Measurements from ENCODE around the gene RPGRIP1L.
A peak's percentile ranks its signal among the peaks of the same experiment; 100 is the strongest.
"Not testable (repeated sequence)": the region's sequence is repeated elsewhere in the genome, so short reads cannot be mapped to it uniquely, and the experiment has no call there.

Gene RPGRIP1L

GRCh38 chr16:53711390-53711789, 7.7 kb upstream of the RPGRIP1L start:
- Histone ChIP-seq H3K9me3 (ENCODE audit: control insufficient read depth, low read length) (no peaks in the 10 kb centered on the region), H3K79me2 (peaks cover 21% of the 10 kb centered on the region), H3K4me1 (peaks cover 12% of the 10 kb centered on the region), H3K27ac (no peak overlapping the region), H3K36me3 (ENCODE audit: control insufficient read depth, insufficient read depth, low read length) (no peaks in the 10 kb centered on the region), H3K9ac (no peak overlapping the region), H3K27me3 (ENCODE audit: control insufficient read depth, insufficient read depth, low read length) (no peaks in the 10 kb centered on the region), H3K4me3 (ENCODE audit: low read depth, low read length) (no peak overlapping the region), H2AFZ (no peak overlapping the region), H3K4me2 (ENCODE audit: low read length) (no peak overlapping the region)
- TF ChIP-seq, protein P1, sequence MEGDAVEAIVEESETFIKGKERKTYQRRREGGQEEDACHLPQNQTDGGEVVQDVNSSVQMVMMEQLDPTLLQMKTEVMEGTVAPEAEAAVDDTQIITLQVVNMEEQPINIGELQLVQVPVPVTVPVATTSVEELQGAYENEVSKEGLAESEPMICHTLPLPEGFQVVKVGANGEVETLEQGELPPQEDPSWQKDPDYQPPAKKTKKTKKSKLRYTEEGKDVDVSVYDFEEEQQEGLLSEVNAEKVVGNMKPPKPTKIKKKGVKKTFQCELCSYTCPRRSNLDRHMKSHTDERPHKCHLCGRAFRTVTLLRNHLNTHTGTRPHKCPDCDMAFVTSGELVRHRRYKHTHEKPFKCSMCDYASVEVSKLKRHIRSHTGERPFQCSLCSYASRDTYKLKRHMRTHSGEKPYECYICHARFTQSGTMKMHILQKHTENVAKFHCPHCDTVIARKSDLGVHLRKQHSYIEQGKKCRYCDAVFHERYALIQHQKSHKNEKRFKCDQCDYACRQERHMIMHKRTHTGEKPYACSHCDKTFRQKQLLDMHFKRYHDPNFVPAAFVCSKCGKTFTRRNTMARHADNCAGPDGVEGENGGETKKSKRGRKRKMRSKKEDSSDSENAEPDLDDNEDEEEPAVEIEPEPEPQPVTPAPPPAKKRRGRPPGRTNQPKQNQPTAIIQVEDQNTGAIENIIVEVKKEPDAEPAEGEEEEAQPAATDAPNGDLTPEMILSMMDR (IDR thresholded peaks at IDR 0.05), result no peak

DNA sequence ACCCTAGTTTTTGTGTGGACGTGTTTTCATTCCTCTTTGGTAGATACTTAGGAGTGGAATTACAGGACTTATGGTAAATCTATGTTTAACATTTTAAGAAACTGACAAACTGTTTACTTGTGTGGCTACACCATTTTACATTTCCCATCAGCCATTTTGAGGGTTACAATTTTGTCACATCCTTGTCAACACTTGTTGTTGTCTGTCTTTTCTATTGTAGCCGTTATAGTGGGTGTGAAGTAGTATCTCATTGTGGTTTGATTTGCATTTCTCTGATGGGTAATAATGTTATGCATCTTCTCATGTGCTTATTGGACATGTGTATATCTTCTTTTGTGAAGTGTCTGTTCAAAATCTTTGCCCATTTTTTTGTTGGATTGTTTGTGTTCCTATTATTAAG, 4.8 kb upstream of the RPGRIP1L start:
- Histone ChIP-seq H3K4me2 (ENCODE audit: low read length) (no peak overlapping the region), H3K9me3 (ENCODE audit: control insufficient read depth, low read length) (no peaks in the 10 kb centered on the region), H3K4me1 (peaks cover 8% of the 10 kb centered on the region), H3K79me2 (peaks cover 40% of the 10 kb centered on the region), H3K27me3 (ENCODE audit: control insufficient read depth, insufficient read depth, low read length) (no peaks in the 10 kb centered on the region), H3K9ac (no peak overlapping the region), H2AFZ (no peak overlapping the region), H3K36me3 (ENCODE audit: control insufficient read depth, insufficient read depth, low read length) (no peaks in the 10 kb centered on the region), H3K4me3 (ENCODE audit: low read depth, low read length) (no peak overlapping the region), H3K27ac (no peak overlapping the region)
- TF ChIP-seq, protein P1 (IDR thresholded peaks at IDR 0.05), result no peak

DNA sequence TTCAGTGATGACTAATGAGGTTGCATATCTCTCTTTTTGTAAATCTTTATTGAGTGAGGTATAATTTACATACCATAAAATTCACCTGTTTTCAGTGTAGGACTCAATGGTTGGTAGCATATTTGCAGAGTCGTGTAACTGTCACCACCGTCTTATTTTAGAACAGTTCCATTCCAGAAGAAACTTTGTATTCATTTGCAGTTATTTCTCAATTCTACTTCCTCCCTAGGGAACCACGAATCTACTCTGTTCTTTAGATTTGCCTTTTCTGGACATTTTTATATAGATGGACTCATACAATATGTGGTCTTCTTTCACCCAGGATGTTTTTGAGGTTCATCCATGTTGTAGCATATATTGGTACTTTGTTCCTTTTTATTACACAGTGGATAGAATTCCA, 4.0 kb upstream of the RPGRIP1L start:
- no peaks in the 10 kb centered on the region for H3K36me3 ChIP-seq (ENCODE audit: control insufficient read depth, insufficient read depth, low read length)
- TF ChIP-seq, protein P1 (IDR thresholded peaks at IDR 0.05), result no peak
- no peak overlapping the region for H3K4me2 ChIP-seq (ENCODE audit: low read length)
- no peak overlapping the region for H3K4me3 ChIP-seq (ENCODE audit: low read depth, low read length)
- peaks cover 47% of the 10 kb centered on the region for H3K79me2 ChIP-seq
- no peak overlapping the region for H2AFZ ChIP-seq
- peaks cover 8% of the 10 kb centered on the region for H3K4me1 ChIP-seq
- H3K9ac ChIP-seq, result no peak overlapping the region
- no peak overlapping the region for H3K27ac ChIP-seq
- H3K27me3 ChIP-seq (ENCODE audit: control insufficient read depth, insufficient read depth, low read length), result no peaks in the 10 kb centered on the region
- H3K9me3 ChIP-seq (ENCODE audit: control insufficient read depth, low read length), result no peaks in the 10 kb centered on the region

DNA sequence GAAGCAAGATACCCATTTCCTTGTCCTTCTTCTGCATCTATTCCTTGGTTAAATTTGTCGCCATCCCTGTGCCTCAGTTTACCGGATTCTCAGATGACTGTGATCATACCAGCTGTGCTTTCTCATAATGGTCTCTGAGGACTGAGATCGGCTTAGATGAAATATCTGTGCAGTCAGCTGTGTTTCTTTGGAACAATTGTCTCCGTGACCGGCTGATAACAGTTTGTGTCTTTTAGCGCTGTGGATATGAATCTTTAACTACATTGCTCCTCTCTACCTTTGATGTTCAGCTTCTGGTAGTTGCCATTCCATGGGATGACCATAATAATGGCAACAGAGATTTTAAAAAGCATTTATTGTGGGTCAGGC, 770 bp upstream of the RPGRIP1L start:
- no peaks in the 10 kb centered on the region for H3K9me3 ChIP-seq (ENCODE audit: control insufficient read depth, low read length)
- peak overlapping the region; percentile 34 for H3K9ac ChIP-seq
- H2AFZ ChIP-seq, result peak overlapping the region; percentile 70

DNA sequence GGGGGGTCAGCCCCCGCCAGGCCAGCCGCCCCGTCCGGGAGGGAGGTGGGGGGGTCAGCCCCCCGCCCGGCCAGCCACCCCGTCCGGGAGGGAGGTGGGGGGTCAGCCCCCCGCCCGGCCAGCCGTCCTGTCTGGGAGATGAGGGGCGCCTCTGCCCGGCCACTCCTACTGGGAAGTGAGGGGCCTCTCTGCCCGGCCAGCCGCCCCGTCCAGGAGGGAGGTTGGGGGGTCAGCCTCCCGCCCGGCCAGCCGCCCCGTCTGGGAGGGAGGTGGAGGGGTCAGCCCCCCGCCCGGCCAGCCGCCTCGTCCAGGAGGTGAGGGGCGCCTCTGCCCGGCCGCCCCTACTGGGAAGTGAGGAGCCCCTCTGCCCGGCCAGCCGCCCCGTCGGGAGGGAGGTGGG, 5.4 kb downstream of the RPGRIP1L start:
- H3K27ac ChIP-seq; H3K4me2 ChIP-seq (ENCODE audit: low read length); H2AFZ ChIP-seq; H3K79me2 ChIP-seq; H3K4me1 ChIP-seq; H3K4me3 ChIP-seq (ENCODE audit: low read depth, low read length); H3K36me3 ChIP-seq (ENCODE audit: control insufficient read depth, insufficient read depth, low read length); H3K9me3 ChIP-seq (ENCODE audit: control insufficient read depth, low read length); H3K9ac ChIP-seq; H3K27me3 ChIP-seq (ENCODE audit: control insufficient read depth, insufficient read depth, low read length): not testable (repeated sequence)

More for the DNA sequence above, 770 bp upstream of the RPGRIP1L start:
- Histone ChIP-seq H3K79me2 (peaks cover 47% of the 10 kb centered on the region), H3K36me3 (ENCODE audit: control insufficient read depth, insufficient read depth, low read length) (no peaks in the 10 kb centered on the region), H3K4me3 (ENCODE audit: low read depth, low read length) (peak overlapping the region; percentile 88), H3K4me1 (peaks cover 8% of the 10 kb centered on the region), H3K4me2 (ENCODE audit: low read length) (peak overlapping the region; percentile 88), H3K27me3 (ENCODE audit: control insufficient read depth, insufficient read depth, low read length) (no peaks in the 10 kb centered on the region), H3K27ac (peak overlapping the region; percentile 68)
- TF ChIP-seq, protein P1 (IDR thresholded peaks at IDR 0.05), result no peak
